Stimulated activated CD8-positive, alpha-beta memory T cell treated with anti-CD3 and anti-CD28 coated beads, Interleukin-4, amount 100 ng/mL, for 4 hours (primary cell): ENCODE results near the gene STX17.
"Not testable (repeated sequence)": the region's sequence is repeated elsewhere in the genome, so short reads cannot be mapped to it uniquely, and the experiment has no call there.

Source experiments
- DNase-seq, 2 donors: peaks; one replicate each; pipeline ENCODE4 v3.0.0-alpha.2; 2020; ENCODE audit warnings: low read depth in 2 of 2, low spot score in 1 of 2

Gene STX17

DNA sequence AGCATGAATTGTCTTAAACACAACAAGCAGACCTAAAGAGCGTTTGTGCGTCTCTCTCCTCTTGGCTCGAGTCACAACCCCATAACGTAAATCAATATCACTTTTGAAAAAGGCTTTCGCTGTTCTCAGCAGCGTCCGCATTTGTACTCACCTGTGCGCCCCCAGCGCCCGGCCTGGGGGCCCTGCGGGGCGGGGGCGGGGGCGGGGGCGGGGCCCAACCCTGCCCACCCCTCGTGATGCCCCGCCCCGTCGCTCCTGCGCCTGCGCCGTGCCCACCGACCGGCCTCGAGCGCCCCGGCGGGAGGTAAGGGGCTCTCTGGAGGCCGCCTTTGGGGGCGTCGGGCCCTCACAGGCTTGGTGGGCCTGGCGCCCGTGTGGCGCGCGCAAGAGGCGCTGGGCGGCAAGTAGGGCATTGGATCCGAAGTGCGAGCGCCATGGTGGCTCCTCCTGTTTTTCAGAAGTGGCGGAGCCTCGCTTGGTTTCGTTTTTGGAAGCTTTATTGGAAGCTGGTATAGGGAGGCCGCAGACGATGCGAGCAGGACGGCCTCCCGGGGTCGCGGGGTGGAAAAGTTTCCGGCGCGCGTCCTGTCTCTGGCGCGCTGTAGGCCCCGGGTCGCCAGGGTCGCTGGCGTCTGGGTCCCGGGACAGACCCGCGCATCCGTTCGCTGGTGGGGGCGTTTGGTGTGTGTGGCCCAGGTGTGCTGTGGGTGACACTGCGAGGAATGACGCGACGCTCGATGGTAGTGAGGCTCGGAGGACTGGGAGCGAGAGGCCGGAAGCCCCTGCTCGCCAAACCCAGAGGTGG lies at the start of gene STX17:
Gene STX17, plus strand, starts transcription at position 252 of the 805 bp plus-strand sequence. CDS start 8,586 bp downstream, outside the sequence.
- DNase-seq: peak; percentile 65 to 66

DNA sequence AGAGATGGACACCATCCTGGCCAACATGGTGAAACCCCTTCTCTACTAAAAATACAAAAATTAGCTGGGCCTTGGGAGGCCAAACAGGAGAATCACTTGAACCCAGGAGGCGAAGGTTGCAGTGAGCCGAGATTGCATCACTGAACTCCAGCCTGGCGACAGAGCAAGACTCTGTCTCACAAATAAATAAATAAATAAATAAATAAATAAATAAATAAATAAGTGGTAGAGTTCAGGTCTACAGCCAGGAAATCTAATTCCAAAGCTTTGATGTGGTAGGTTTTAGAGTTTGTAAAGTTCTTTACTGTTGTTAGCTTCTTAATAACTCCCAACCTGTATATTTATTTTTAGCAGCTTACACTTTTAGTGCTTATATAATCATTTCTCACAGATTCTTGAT lies 48.9 kb upstream of the STX17 start:
- not testable (repeated sequence) for DNase-seq

DNA sequence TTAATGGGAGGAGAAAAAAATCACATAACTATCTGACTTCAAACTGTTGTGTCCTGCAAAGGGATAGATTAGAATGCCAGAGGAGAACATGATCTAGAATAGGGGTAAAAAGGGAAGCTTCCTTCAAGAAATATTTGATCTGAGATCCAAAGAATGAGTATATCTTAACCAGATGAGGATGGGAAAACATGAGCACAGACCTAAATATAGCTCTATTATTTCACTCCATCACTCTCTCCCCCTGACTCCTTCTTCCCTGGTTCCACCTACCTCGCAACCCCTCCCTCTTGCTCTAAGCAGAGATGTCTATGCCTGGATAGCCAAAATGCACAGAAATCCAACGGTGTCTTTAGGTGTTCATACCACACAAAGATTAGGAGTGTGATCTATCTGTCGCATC lies 48.4 kb upstream of the STX17 start:
- DNase-seq: no peak

DNA sequence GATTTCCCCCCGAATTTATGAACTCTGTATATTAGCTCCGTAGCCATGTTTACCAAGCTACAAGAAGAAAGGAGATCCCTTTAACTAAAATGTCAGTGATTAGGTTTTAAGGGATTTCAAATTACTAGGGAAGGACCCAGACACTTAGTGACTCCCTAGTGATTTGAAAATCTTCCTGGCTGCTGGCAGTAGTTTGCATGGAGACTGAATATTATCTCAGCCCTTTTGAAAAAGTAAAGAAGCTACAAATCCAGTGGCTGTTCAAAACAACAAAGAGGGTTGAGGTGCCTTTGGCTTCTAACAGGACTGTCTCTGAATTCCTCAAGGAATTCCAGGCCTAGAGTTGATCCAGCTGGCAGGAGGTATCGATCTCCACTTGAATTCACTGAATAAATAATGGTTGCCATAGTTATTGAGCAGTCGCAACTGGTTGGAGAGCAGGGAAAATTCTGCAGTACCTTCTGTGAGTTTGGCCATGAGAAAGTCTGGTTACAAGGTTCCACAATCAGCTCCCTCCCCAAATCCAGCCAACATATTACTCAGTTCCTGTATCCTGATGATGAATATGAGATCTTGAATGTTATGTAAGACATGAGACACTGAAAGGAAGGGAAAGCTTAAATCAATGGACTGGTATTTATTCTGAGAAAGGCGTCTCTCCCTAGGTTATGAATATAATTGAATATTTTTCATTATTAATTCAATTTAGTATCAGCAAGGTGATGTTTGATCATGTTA lies 47.0 kb upstream of the STX17 start:
- no peak for DNase-seq

DNA sequence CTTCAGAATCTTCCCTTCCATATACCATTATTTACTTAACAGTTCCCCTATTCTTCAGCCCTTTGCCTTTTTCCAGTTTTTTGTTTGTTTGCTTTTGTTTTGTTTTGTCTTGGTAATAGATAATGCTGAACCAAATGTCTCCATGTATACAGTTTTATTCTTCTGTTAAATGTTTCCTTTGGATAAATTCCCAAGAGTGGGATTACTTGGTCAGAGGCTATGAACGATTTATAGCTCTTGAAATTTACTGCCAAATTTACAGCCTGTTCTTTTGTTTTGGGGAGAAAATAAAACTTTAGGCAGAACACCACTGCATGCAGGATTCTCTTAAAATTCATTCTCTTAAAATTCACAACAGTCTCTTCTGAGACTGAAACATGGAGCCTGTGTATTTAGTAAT lies 46.2 kb upstream of the STX17 start:
- no peak for DNase-seq

DNA sequence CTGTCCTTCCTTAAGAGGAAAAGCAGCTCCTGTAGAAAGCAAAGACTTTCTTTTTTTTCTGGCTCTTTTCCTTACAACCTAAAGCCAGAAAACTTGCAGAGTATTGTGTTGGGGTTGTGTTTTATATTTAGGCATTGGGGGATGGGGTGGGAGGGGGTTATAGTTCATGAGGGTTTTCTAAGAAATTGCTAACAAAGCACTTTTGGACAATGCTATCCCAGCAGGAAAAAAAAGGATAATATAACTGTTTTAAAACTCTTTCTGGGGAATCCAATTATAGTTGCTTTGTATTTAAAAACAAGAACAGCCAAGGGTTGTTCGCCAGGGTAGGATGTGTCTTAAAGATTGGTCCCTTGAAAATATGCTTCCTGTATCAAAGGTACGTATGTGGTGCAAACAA lies 42.5 kb upstream of the STX17 start:
- DNase-seq: no peak

DNA sequence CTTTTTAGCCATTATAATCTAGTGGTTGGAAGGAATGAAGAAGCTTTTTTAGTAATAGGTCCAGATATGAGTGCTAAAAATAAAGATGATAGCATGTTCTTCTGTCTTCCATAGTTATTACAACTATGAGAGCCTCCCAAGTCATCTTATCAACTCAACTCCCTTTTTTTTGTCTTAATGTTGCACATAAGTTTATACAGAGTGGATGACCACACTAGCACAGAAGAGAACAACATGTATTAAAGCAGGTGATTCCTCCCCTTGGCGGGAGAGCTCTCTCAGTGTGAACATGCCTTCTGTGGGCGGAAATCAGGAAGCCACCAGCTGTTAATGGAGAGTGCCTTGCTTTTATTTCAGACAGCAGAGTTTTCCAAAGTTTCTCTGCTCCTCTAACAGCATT lies 40.1 kb upstream of the STX17 start:
- DNase-seq: no peak

DNA sequence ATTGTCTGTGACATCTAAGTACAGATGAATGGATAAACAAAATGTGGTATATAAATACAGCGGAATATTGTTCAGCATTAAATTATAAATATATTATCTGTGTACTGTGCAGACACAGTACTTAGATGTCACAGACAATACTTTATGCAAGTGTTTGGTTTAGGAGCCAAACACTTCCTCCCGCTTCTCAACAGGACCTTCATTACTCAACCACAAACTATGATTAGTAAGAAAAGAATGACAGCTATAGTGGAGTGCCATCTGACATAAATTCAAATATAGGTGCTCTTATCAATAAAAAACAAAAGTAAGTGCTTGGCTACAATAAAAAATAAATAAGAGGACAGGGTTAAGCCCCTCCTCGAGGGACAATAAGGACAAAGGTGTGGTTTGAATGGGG lies 38.9 kb upstream of the STX17 start:
- DNase-seq: no peak

DNA sequence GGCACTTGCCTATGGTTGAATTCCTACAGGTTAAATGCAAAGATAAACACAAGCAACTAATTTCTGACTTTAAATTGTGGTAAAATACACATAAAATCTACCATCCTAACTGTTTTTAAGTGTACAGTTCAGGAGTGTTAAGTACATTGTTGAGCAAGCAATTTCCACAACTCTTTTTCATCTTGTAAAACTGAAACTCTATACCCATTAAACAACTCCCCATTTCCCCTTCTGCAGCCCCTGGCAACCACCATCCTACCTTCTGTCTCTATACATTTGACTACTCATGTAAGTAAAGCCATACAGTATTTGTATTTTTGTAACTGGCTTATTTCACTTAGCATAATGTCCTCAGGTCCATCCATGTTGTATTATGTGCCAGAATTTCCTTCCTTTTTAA lies 38.5 kb upstream of the STX17 start:
- DNase-seq: no peak

DNA sequence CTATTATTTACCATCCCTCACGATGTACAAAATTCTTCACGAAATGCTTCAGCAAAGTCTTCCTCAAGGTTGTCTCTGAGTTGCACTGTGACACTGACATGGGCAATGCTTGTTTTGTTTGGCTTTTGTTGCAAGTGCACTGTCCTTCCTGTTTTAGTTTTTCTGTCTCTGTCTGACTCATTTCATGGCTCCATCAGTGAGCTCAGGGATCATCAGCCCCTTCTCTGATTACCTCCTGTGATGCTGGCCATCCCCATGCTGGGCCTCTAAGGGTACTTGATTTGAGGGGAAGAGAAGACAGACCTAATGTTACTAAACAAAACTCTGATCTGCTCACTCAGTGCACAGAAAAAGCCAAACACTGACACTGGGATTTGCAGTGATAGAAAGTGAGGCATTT lies 37.6 kb upstream of the STX17 start:
- DNase-seq: no peak

DNA sequence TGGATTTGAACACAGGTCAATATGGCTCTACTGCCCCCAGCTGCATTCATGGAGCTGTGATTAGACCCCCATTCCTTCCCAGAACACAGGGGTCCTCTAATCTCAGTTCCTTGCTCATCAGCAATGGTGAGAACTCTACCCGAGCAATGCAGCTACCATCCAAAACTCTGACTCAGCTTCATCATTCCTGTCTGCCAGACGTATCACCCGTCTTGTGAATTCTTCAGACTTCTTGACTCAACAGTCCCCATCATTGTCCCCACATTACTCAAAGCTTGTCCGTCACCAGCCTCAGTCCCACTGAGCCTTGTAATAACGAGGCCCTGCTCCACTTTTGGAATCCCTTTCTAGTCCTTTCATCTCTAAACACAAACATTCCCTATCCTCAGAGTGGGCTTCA lies 36.3 kb upstream of the STX17 start:
- DNase-seq: no peak

DNA sequence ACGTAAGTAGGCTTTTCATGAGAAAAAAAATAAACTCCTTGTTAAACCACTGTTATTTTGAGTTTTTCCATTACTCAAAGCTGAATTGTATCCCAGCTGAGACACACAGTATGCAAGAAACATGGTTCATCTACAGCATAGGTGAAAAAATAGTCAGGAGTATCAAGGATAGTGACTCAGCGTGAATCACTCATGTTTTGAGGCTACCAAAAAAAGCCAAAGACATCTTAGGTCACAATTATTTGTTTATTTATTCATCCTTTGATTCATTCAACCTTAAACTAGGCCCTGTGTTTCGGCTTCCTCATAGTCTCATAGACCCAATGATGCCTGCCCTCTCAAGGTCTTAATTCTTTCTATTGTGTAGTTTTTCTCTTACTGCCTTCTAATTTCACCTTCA lies 32.9 kb upstream of the STX17 start:
- DNase-seq: no peak

DNA sequence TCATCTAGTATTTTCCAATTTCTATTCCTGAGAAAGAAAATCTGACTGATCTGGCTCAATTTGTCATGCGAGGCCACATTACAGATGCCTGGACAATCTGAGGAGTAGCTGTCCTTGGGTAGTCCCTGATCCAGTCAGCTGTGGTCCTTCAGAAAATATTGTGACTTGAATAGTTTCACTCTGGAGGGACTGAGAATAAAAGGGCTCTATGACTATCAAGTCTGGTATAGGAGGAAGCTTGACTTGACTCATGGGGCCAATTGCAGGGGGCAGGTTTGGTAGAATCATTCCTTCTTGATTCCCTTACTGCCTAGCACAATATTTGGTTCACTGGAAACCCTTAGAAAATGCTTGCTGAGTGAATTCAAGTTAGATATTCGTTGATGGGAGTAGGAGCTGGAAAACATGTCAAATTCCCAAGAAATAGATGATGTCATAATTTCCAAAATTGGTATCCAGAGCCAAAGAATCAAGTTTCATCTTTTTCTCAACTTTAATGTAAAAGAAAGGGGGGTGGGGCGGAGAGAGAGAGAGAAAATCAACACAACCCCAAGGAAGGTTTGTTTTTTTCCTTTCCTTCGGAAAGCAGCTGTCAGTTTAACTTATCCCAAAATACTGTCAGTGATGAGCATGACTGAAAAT lies 32.4 kb upstream of the STX17 start:
- no peak for DNase-seq

DNA sequence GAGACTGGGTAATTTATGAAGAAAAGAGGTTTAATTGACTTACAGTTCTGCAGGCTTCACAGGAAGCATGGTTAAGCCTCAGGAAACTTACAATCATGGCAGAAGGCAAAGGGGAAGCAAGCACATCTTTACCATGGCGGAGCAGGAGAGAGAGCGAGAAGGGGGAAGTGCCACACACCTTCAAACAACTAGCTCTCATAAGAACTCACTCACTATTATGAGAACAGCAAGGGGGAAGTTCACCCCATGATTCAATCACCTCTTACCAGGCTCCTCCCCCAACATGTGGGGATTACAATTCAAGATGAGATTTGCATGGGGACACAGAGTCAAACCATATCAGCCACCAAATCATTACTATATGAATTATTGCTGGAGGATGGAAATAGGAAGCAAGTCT lies 30.3 kb upstream of the STX17 start:
- DNase-seq: no peak

DNA sequence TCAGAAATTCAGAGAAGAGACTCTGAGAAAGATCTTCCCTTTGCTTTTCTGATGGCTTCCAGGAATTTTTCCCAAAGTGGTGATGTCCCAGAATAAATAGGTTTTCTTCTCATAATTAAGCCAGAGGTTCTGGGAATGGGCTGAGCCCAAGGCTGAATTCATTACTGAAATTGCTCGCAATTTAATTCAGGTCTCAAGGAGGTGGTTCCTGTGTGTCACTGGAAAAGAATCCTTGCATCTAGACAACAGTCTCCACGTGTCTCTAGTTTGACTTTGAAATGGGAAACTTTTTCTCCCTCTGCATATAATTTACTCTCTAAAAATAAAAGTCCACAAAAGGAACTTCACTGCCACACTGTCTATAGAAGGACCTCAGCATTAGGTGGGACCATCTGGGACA lies 27.8 kb upstream of the STX17 start:
- no peak for DNase-seq

DNA sequence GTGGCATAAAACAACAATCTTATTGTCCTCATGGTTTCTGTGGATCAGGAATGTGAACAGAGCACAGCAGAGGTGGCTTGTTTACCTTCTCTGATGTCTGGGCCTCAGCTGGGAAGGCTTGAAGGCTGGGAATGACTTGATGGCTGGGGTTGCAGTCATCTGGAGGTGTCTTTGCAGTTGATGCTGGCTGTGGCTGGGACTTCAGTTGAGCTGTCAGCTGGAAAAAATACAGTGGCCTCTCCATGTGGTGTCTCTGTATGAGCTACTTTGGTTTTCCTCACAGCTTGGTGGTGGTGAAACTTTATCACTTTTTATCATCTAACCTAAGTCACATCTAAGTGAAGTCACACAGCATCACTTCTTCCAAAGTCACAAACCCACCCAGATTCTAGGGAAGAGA lies 24.7 kb upstream of the STX17 start:
- no peak for DNase-seq

DNA sequence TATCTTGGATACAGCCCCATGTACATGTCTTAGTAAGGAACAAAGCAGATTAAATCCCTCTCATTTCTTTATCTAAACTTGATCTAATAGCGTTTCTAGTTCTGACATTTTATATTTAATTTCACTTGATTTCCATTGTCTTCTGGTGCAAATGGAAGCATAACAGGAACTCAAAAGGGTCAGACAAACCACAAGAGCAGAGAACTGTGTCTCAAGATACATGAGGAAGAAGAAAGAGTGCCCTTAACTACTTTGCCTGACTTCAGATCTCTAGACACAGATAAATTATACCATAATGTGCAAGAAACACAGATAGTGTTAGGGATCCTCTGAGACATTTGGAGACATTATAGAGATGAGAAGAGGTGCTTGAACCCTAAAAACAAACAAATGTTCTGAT lies 20.7 kb upstream of the STX17 start:
- no peak for DNase-seq

DNA sequence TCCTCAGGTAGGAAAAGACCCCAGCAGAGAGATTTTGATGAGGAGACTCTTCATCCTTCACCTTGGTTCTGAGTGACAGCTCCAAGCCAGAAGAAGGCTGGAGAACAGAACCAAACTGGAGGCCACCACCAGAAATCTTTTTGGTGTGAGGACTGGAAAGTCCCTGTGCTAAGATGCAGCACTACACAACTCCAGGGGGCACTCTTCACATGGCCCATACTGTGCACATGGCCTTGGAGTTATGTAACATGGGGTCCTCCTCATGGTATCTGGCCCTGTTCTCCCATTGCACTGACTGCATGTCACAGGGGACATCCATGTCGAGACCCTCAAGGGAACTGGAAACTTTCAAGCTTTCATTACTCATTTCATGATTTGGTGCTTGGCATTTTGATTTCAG lies 17.3 kb upstream of the STX17 start:
- DNase-seq: no peak

DNA sequence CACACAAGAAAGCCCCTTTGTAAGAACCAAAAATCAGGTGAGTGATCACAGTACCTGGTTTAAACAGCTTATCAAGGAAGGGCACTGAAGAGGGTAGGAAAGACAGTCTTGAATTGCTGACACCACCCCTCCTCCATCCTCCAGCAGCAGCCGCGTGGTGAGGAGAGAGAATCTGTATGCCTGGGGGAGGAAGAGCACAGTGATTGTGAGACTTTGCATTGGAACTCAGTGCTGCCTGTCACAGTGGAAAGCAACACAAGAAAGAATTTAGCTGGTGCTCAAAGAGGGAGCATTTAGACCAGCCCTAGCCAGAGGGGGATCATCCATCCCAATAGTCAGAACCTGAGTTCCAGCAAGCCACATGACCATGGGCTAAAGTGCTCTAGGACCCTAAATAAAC lies 11.6 kb upstream of the STX17 start:
- DNase-seq: no peak

DNA sequence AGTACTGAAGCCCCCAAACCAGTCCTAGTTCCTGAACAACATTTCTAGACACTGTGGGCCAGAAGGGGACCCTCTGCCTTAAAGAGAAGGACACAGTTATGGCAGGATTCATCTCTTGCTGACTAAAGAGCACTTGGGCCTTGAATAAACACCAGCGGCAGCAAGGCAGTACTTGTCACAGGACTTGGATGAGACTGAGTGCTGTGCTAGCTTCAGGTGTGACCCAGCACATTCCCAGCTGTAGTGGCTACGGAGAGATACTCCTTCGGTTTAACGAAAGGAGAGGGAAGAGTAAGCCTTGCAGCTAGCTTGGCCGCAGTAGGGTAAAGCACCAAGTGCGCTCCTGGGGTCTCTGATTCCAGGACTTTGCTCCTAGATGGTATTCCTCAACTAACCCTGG lies 10.9 kb upstream of the STX17 start:
- DNase-seq: no peak

DNA sequence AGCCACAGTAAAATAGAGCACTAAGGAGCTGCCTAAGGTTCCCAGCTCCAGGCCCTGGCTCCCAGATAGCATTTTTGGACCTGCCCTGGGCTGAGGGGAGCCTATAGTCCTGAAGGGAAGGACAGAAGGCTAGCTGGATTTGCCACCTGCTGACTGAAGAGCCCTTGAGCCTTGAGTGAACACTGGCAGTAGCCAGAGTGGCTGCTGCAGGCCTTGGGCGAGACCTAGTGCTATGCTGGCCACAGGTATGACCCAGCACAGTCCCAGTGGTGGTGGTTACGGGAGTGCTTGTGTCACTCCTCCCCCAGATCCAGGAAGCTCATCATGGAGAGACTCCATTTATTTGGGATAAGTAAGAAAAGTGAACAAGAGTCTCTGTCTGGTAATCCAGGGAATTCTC lies 10.3 kb upstream of the STX17 start:
- DNase-seq: no peak

DNA sequence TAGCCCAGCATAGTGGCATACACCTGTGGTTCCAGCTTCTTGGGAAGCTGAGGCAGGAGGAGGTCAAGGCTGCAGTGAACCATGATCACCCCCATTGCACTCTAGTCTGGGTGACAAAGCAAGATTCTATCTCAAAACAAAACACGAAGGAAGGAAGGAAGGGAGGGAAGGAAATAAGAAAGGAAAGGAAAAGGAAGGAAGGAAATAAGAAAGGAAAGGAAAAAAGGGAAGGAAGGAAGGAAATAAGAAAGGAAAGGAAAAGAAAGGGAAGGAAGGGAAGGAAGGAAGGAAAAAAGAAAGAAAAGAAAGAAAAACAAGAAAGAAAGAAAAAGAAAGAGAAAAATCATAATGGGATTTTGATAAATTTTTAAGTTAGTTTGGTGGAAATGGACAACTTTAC lies 3.1 kb upstream of the STX17 start:
- no peak for DNase-seq
